ENCODE data around the gene CD47.

CD47 gene

DNA sequence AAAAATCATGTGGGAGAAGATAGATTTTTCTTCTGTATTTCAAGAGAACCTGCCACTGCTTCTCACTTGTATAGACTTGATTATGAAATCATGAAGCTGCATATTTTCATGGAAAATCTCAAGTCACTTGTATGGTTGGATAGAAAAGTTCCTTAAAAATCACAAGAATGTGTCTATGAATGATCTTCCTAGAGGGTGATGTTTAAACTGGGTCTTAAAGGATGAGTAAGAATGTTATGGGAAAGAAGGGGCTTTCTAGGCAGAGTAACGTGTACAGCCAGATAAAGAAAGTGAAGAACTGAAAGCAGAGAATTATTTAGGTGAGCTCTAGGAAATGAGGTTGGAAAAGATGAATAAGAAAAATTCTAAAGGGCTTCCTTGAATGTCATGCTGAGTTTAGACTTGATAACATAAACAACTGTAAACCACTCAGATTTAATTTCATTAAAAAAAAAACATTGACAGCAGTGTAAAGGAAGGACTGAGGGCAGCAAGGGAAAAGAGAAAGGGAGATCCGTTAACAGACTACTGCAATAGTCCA, 5.0 kb downstream of the CD47 start:
- TF ChIP-seq CTCF (IDR thresholded peaks at IDR 0.05; ENCODE audit: low read depth, low read length) = no peak
- DNase-seq (ENCODE audit: low read depth in 2 of 2) = peak in 1 of 2 donors; percentile 21

GRCh38 chr3:108085370-108085769, 5.5 kb downstream of the CD47 start:
- DNase-seq (ENCODE audit: low read depth in 2 of 2) = no peak
- TF ChIP-seq CTCF (IDR thresholded peaks at IDR 0.05; ENCODE audit: low read depth, low read length) = no peak
- no peak overlapping the region for H3K4me3 ChIP-seq (replicated peaks in 1 of 2; ENCODE audit: low read depth in 2 of 2, low read length in 2 of 2)

More for the DNA sequence above, 5.0 kb downstream of the CD47 start:
- H3K4me3 ChIP-seq (replicated peaks in 1 of 2; ENCODE audit: low read depth in 2 of 2, low read length in 2 of 2) = no peak overlapping the region

- DNase-seq (ENCODE audit: low read depth in 2 of 2) = no peak
- no peak overlapping the region for H3K4me3 ChIP-seq (replicated peaks in 1 of 2; ENCODE audit: low read depth in 2 of 2, low read length in 2 of 2)
- no peak for TF ChIP-seq CTCF (IDR thresholded peaks at IDR 0.05; ENCODE audit: low read depth, low read length)
These were observed 11.0 kb downstream of the CD47 start for GRCh38 chr3:108079877-108080276.

DNA sequence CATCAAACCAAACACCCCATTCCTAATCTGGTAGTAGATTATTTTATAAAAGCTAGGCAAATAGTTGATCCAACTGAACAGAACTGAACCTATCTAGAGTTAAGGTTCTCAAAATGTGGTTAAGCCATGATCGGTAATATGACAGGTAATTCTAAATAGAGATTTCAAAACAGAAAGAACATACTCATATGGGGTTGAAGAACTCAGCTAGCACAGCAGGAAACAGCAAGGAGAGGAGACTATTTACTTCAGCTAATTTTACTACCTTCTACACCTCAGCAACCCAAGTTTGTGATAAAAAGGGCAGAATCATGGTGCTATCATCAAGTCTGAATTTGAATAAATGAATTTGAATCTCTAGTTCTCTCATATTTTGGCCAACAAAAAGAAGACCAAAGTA, 11.8 kb downstream of the CD47 start:
- no peak for TF ChIP-seq CTCF (IDR thresholded peaks at IDR 0.05; ENCODE audit: low read depth, low read length)
- H3K4me3 ChIP-seq (replicated peaks in 1 of 2; ENCODE audit: low read depth in 2 of 2, low read length in 2 of 2) = no peak overlapping the region
- no peak for DNase-seq (ENCODE audit: low read depth in 2 of 2)

DNA sequence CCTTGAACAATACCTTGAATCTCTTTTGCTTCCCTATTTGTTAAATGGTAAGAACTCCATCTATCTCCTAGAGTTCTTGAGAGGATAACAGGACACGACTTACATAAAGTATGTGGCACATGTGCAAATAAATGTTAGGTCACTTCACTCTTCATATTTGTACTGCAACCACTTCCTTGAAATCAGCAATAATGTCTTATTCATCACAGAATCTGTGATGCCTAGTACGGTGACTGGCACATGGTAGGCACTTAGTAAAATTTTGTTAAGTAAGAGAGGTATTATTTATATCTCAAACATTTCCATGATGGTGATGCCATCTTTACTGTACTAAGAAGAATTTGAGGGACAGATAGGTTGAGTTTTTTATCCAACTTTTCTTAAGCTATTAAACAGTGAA, 14.3 kb downstream of the CD47 start:
- DNase-seq (ENCODE audit: low read depth in 2 of 2) = no peak
- no peak for TF ChIP-seq CTCF (IDR thresholded peaks at IDR 0.05; ENCODE audit: low read depth, low read length)
- H3K4me3 ChIP-seq (replicated peaks in 1 of 2; ENCODE audit: low read depth in 2 of 2, low read length in 2 of 2) = no peak overlapping the region

DNA sequence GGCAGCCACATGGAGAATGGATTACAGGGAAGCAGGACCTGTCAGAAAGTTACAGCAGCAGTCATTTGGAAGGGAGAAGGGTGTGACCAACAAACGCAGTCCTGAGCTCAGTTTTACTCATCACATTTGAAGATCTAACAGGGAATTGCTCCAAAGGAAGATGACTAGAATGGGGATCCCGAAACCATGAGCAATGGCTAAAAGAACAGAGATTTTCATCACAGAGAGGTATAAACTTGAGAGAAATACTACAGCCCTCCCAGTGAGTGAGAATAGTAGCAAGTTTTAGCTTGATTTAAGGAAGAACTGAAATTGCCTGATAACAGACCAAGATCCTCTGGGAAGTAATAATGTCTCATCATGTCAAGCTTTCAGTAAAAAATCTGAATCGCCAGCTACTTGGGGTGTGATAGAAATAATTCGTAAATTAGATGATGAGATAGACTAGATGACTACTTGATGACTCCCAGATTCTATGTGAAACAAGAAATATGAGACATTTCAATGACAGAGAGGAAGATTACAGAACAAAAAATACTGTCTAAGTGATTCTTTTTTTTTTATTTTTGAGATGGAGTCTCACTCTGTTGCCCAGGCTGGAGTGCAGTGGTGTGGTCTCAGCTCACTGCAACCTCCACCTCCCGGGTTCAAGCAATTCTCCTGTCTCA, 16.9 kb downstream of the CD47 start:
- no peak overlapping the region for H3K4me3 ChIP-seq (replicated peaks in 1 of 2; ENCODE audit: low read depth in 2 of 2, low read length in 2 of 2)
- DNase-seq (ENCODE audit: low read depth in 2 of 2) = peak in 1 of 2 donors; percentile 37
- TF ChIP-seq CTCF (IDR thresholded peaks at IDR 0.05; ENCODE audit: low read depth, low read length) = no peak

DNA sequence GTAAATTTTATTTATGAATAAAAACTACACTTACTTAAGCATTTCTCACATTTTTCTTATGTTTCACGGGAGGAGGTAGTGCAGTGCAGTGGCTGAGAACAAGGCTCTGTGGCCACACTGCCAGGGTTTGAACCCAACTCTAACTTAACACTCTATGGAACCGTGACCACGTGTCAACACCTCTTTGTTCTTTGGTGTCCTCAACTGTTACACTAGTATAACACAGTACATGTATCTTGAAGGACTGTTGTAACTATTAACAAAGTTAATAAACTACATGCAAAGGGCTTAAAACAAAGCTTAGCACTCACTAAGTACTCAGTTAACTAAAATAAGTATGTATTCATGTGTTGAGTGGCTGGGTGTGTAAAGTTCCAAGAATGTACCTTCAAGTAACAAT, 19.5 kb downstream of the CD47 start:
- no peak overlapping the region for H3K4me3 ChIP-seq (replicated peaks in 1 of 2; ENCODE audit: low read depth in 2 of 2, low read length in 2 of 2)
- no peak for TF ChIP-seq CTCF (IDR thresholded peaks at IDR 0.05; ENCODE audit: low read depth, low read length)
- no peak for DNase-seq (ENCODE audit: low read depth in 2 of 2)

All from cardiac fibroblast (primary cell).